ENCODE measurements around the gene ARHGEF19. TPM values are rescaled to one million over a fixed set of nuclear protein-coding genes. Genes with fewer than 3 reads are reported as not detected.

The ARHGEF19 gene
- total and polyA plus RNA-seq, 9 of the 15 experiments (the other 6 are each of a cell fraction or from before 2014, with no cell fraction given): 0.73 to 21.0 (median 5.2) TPM

- TF ChIP-seq NRF1 (conservative IDR thresholded peaks at IDR 0.05 in 1 of 2, IDR thresholded peaks at IDR 0.05 in 1 of 2): 0 out of 4 replicates have a peak, but pooled peaks of 1 of the 2 experiments have one; percentile 14
- TF ChIP-seq LARP7 (IDR thresholded peaks at IDR 0.05): no peak
- no peak for TF ChIP-seq ZNF740 (CRISPR knock-in tag; IDR thresholded peaks at IDR 0.05)
- TF ChIP-seq ZNF740 (tag; IDR thresholded peaks at IDR 0.05): peak in 1 of 2 experiments; percentile 59; a peak in 1 of 4 replicates
- no peak for TF ChIP-seq SMAD2 (IDR thresholded peaks at IDR 0.05; ENCODE audit: low read depth, low read length)
- peak; percentile 53 for TF ChIP-seq ZFX (CRISPR knock-in tag; IDR thresholded peaks at IDR 0.05)
- no peak for TF ChIP-seq RBM25 (IDR thresholded peaks at IDR 0.05; ENCODE audit: low read depth, low read length, severe bottlenecking)
- peak; percentile 57 for TF ChIP-seq CXXC5 (CRISPR knock-in tag; IDR thresholded peaks at IDR 0.05)
- no peak for TF ChIP-seq TGIF2 (CRISPR knock-in tag; IDR thresholded peaks at IDR 0.05)
- peak; percentile 23 for TF ChIP-seq KDM5B (IDR thresholded peaks at IDR 0.05; ENCODE audit: insufficient replicate concordance, low read depth, low read length)
- peak in 1 of 2 experiments; percentile 32; a peak in 1 of 4 replicates for TF ChIP-seq HDAC1 (IDR thresholded peaks at IDR 0.05)
- TF ChIP-seq MGA (IDR thresholded peaks at IDR 0.05): peak; percentile 66
- no peak for TF ChIP-seq MYNN (IDR thresholded peaks at IDR 0.05)
- TF ChIP-seq MYNN (CRISPR knock-in tag; IDR thresholded peaks at IDR 0.05): no peak
- no peak for TF ChIP-seq CREB1 (IDR thresholded peaks at IDR 0.05)
- TF ChIP-seq CREB1 (CRISPR knock-in tag; IDR thresholded peaks at IDR 0.05): no peak
- peak; percentile 28 for TF ChIP-seq NEUROD1 (IDR thresholded peaks at IDR 0.05; ENCODE audit: borderline replicate concordance, low read depth, low read length, partially characterized antibody)
These were observed 44.9 kb downstream of the ARHGEF19 start (continued) for GRCh38 chr1:16167331-16168143.

Measured in K562 (cell line).